ENCODE results near the gene CASP8. TPM values are rescaled to one million over a fixed set of nuclear protein-coding genes. Genes with fewer than 3 reads are reported as not detected.
"Not testable (repeated sequence)": the region's sequence is repeated elsewhere in the genome, so short reads cannot be mapped to it uniquely, and the experiment has no call there.

Gene CASP8
- total RNA-seq, 1 donor from 2014 or later, result 39.5 TPM

- no peak for ATAC-seq
- DNase-seq, result no peak
Observed at GRCh38 chr2:201285499-201285898, 25.2 kb downstream of the CASP8 start.

GRCh38 chr2:201290457-201291148 is 30.3 kb downstream of the CASP8 start:
- H3K9me3 ChIP-seq; H3K4me3 ChIP-seq; DNase-seq; H3K4me1 ChIP-seq; H3K27ac ChIP-seq; H3K27me3 ChIP-seq; intact Hi-C loops (cut with DNase I); ATAC-seq: not testable (repeated sequence)
- peaks cover 44% of the 10 kb centered on the region for H3K36me3 ChIP-seq

More at GRCh38 chr2:201285499-201285898, 25.2 kb downstream of the CASP8 start:
- no peak overlapping the region for H3K4me3 ChIP-seq
- no peaks in the 10 kb centered on the region for H3K27me3 ChIP-seq
- intact Hi-C loops (cut with DNase I), result no loop called here
- TF ChIP-seq CTCF (IDR thresholded peaks at IDR 0.05), result no peak
- H3K36me3 ChIP-seq, result peaks cover 52% of the 10 kb centered on the region
- H3K4me1 ChIP-seq, result no peaks in the 10 kb centered on the region
- no peaks in the 10 kb centered on the region for H3K9me3 ChIP-seq
- no peak overlapping the region for H3K27ac ChIP-seq

GRCh38 chr2:201298462-201299052 is 38.2 kb downstream of the CASP8 start:
- Histone ChIP-seq H3K27ac (no peak overlapping the region), H3K9me3 (no peaks in the 10 kb centered on the region), H3K4me3 (no peak overlapping the region), H3K27me3 (no peaks in the 10 kb centered on the region), H3K36me3 (no peaks in the 10 kb centered on the region), H3K4me1 (no peaks in the 10 kb centered on the region)
- TF ChIP-seq CTCF (IDR thresholded peaks at IDR 0.05), result no peak
- intact Hi-C loops (cut with DNase I), result no loop called here
- no peak for DNase-seq
- no peak for ATAC-seq

GRCh38 chr2:201299929-201300328 is 39.6 kb downstream of the CASP8 start:
- DNase-seq, H3K27ac ChIP-seq: not testable (repeated sequence)

GRCh38 chr2:201307876-201308275 is 47.5 kb downstream of the CASP8 start:
- intact Hi-C loops (cut with DNase I), result no loop called here
- H3K36me3 ChIP-seq, result no peaks in the 10 kb centered on the region
- no peaks in the 10 kb centered on the region for H3K27me3 ChIP-seq
- no peaks in the 10 kb centered on the region for H3K9me3 ChIP-seq
- DNase-seq, result no peak
- H3K27ac ChIP-seq, result no peak overlapping the region
- no peak for TF ChIP-seq CTCF (IDR thresholded peaks at IDR 0.05)
- no peaks in the 10 kb centered on the region for H3K4me1 ChIP-seq
- no peak for ATAC-seq
- no peak overlapping the region for H3K4me3 ChIP-seq

More at GRCh38 chr2:201299929-201300328, 39.6 kb downstream of the CASP8 start:
- intact Hi-C loops (cut with DNase I); H3K9me3 ChIP-seq; H3K36me3 ChIP-seq; H3K27me3 ChIP-seq; ATAC-seq; H3K4me1 ChIP-seq; H3K4me3 ChIP-seq: not testable (repeated sequence)

GRCh38 chr2:201308914-201309313 is 48.6 kb downstream of the CASP8 start:
- H3K27ac ChIP-seq, result no peak overlapping the region
- H3K27me3 ChIP-seq, result no peaks in the 10 kb centered on the region
- no peaks in the 10 kb centered on the region for H3K4me1 ChIP-seq
- no peak for ATAC-seq
- no peaks in the 10 kb centered on the region for H3K9me3 ChIP-seq
- intact Hi-C loops (cut with DNase I), result no loop called here
- TF ChIP-seq CTCF (IDR thresholded peaks at IDR 0.05), result no peak
- no peak for DNase-seq
- no peaks in the 10 kb centered on the region for H3K36me3 ChIP-seq
- no peak overlapping the region for H3K4me3 ChIP-seq

All from upper lobe of right lung (tissue), 1 donor.